Breast epithelium (tissue), 3 donors: Measurements from ENCODE around the gene SYVN1.

ENCODE experiments used
- POLR2AphosphoS5 ChIP-seq, 3 donors: sonication (generic); formaldehyde crosslinking; IDR thresholded peaks; one replicate each; pipeline ENCODE4 v1.6.1; 2017; ENCODE audit warnings: antibody characterized with exemption in 3 of 3
- TF ChIP-seq, protein P1 (sequence below), 3 donors: fragments of 450-650 bp; IDR thresholded peaks; one replicate each; pipeline ENCODE4 v1.5.1; 2016 to 2017; ENCODE audit warnings: antibody characterized with exemption in 3 of 3, mild to moderate bottlenecking in 3 of 3, moderate library complexity in 3 of 3

- TF ChIP-seq, protein P1, sequence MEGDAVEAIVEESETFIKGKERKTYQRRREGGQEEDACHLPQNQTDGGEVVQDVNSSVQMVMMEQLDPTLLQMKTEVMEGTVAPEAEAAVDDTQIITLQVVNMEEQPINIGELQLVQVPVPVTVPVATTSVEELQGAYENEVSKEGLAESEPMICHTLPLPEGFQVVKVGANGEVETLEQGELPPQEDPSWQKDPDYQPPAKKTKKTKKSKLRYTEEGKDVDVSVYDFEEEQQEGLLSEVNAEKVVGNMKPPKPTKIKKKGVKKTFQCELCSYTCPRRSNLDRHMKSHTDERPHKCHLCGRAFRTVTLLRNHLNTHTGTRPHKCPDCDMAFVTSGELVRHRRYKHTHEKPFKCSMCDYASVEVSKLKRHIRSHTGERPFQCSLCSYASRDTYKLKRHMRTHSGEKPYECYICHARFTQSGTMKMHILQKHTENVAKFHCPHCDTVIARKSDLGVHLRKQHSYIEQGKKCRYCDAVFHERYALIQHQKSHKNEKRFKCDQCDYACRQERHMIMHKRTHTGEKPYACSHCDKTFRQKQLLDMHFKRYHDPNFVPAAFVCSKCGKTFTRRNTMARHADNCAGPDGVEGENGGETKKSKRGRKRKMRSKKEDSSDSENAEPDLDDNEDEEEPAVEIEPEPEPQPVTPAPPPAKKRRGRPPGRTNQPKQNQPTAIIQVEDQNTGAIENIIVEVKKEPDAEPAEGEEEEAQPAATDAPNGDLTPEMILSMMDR (IDR thresholded peaks at IDR 0.05): no peak
- TF ChIP-seq POLR2AphosphoS5 (IDR thresholded peaks at IDR 0.05): no peak
Measured at GRCh38 chr11:65109231-65110198, 24.8 kb downstream of the SYVN1 start.
